Skeletal muscle satellite cell (primary cell): ENCODE results near the gene DMD.

Experiments used
- H3K27me3 ChIP-seq: 2 replicates; pipeline ENCODE4 v1.7.0; 2013; ENCODE audit warnings: low read length; ENCODE audit not compliant: control insufficient read depth, insufficient read depth
- H3K36me3 ChIP-seq: 2 replicates; pipeline ENCODE4 v1.7.0; 2013; ENCODE audit warnings: mild to moderate bottlenecking, control low read depth, low read length; ENCODE audit not compliant: insufficient read depth
- H3K4me1 ChIP-seq: 2 replicates; pipeline ENCODE4 v1.7.0; 2013; ENCODE audit warnings: low read length; ENCODE audit not compliant: control insufficient read depth, insufficient read depth
- H3K4me2 ChIP-seq: 2 replicates; pipeline ENCODE4 v1.7.0; 2013; ENCODE audit warnings: mild to moderate bottlenecking, low read length
- H3K4me3 ChIP-seq: 2 replicates; pipeline ENCODE4 v1.7.0; 2013; ENCODE audit warnings: low read length
- H3K9ac ChIP-seq: 2 replicates; pipeline ENCODE4 v1.7.0; 2013; ENCODE audit warnings: mild to moderate bottlenecking, low read depth, low read length, moderate library complexity
- H3K9me3 ChIP-seq: replicated peaks from 2 replicates; pipeline ENCODE4 v1.7.0; 2013; ENCODE audit warnings: mild to moderate bottlenecking, control low read depth, low read length

DMD gene

DNA sequence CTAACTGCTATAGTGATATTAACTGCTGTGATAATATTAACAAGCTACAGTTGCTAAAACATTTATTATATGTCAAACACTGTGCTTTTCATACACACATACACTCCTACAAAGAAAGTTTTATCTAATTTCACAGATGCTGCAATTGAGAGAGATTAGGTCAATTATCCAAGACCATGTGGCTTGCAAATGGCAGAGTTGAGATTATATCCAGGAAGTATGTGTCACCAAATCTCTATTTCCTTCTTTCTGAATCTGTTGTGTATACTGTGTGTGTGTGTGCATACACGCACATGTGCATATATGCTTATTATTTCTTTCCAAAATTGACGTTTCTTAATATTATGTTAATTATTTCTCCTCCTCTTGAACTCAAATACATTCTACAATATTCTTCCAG, 1363.6 kb downstream of the DMD start:
- H3K4me2 ChIP-seq = no peak overlapping the region
- no peak overlapping the region for H3K9ac ChIP-seq
- H3K9me3 ChIP-seq = no peaks in the 10 kb centered on the region
- H3K27me3 ChIP-seq = no peaks in the 10 kb centered on the region
- H3K36me3 ChIP-seq = no peaks in the 10 kb centered on the region
- no peaks in the 10 kb centered on the region for H3K4me1 ChIP-seq
- H3K4me3 ChIP-seq = no peak overlapping the region

DNA sequence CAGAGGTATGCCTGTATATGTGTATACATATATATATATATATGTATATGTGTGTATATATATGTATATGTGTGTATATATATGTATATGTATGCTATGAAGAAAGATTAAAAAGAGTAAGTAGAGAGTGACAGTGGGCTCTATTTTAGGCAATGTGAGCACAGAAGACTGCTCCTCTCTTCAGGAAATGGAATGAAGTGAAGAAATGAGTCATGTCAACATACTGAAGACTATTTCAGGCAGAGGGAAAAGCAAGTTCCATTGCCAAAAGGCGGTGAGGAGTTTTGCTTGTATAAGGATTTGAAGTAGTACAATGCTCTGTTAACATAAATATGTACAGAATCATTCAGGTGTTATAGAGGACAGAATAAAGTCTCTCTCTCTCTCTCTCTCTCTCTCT, 1366.3 kb downstream of the DMD start:
- Histone ChIP-seq H3K4me3 (no peak overlapping the region), H3K9ac (no peak overlapping the region), H3K27me3 (no peaks in the 10 kb centered on the region), H3K4me2 (no peak overlapping the region), H3K4me1 (no peaks in the 10 kb centered on the region), H3K36me3 (no peaks in the 10 kb centered on the region), H3K9me3 (no peaks in the 10 kb centered on the region)

DNA sequence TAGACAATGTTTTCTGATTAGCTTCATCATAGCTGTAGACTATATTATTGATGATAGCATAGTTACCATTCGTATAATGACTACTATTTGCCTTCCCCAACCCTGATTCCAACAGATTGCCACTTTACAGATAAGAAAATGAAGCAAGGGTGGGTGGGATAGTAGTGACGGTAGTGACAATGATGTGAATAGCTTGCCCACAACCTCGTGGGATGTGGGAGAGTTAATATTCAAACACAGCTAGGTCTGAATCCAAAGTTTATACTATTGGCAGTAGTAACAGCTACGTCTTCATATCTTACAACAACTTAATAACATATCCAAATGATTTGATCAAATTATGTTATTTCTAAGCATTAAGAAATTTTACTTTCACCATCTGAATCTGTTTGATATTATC, 1372.7 kb downstream of the DMD start:
- Histone ChIP-seq H3K9me3 (no peaks in the 10 kb centered on the region), H3K4me3 (no peak overlapping the region), H3K4me1 (no peaks in the 10 kb centered on the region), H3K27me3 (no peaks in the 10 kb centered on the region), H3K36me3 (no peaks in the 10 kb centered on the region), H3K9ac (no peak overlapping the region), H3K4me2 (no peak overlapping the region)

DNA sequence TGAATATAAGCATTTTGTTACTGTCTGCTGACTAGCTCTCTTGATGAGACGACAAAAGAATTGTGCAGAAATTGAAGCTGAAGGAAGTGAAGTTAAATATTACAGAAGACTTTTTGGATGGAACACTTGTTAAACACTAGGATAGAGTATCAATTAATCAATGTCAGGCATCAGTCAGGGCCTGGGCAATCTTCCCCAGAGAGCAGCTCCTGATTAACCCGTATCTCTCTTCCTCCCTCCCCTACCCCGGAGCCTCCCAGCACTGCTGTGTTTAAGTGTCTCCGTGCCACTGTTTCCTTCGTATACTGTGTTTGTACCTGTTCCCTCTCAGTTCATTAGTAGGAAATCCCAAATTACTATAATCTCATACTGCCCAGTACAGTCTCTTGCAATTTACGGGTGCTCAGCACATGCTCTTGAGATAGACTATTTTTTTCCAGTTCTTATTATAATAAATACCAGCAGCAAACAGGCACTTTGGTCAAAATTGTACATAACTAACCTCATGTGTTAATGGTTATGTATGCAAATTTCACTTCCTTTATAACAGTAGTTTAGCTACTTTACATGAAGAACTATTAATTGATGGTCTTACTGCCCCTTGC, 1373.8 kb downstream of the DMD start:
- H3K27me3 ChIP-seq = no peaks in the 10 kb centered on the region
- no peak overlapping the region for H3K4me2 ChIP-seq
- no peaks in the 10 kb centered on the region for H3K9me3 ChIP-seq
- no peak overlapping the region for H3K4me3 ChIP-seq
- no peaks in the 10 kb centered on the region for H3K36me3 ChIP-seq
- H3K4me1 ChIP-seq = peaks cover under 1% of the 10 kb centered on the region
- H3K9ac ChIP-seq = no peak overlapping the region

DNA sequence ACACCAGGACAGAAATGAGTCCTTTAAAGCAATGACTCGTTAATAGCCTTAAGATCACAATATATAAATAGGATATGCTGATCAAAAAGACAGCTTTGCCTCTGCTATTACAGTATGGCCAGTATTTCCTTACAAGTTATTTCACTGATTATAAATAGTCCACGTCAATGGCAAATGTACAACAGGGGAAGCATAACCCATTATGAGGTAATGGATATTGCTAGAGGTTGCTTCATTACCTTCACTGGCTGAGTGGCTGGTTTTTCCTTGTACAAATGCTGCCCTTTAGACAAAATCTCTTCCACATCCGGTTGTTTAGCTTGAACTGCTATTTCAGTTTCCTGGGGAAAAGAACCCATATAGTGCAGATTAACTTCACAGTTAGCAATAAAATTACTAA, 1374.9 kb downstream of the DMD start:
- H3K9me3 ChIP-seq = no peaks in the 10 kb centered on the region
- no peak overlapping the region for H3K9ac ChIP-seq
- no peak overlapping the region for H3K4me2 ChIP-seq
- no peak overlapping the region for H3K4me3 ChIP-seq
- H3K4me1 ChIP-seq = peaks cover 4% of the 10 kb centered on the region
- H3K36me3 ChIP-seq = no peaks in the 10 kb centered on the region
- H3K27me3 ChIP-seq = no peaks in the 10 kb centered on the region

DNA sequence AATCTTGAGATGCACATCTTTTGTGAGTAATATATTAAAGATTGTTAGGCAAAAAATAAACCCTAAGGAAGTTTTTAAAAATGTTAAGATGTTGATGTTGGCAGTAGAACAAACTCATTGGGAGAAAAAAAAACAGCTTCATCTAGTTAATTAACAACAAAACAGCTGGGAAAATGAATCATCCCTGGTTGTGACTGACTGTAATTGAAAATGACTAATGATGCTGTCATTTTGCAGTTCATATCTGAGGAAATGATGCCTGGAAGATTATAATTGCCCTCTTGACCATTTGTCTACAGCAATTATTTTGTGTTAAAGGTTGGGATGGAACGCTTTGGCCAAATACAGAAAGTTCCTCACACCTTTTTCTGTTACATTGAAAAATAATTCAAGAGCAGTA, 1379.1 kb downstream of the DMD start:
- Histone ChIP-seq H3K4me3 (no peak overlapping the region), H3K9me3 (no peaks in the 10 kb centered on the region), H3K9ac (no peak overlapping the region), H3K27me3 (no peaks in the 10 kb centered on the region), H3K36me3 (no peaks in the 10 kb centered on the region), H3K4me2 (no peak overlapping the region), H3K4me1 (peaks cover 4% of the 10 kb centered on the region)

DNA sequence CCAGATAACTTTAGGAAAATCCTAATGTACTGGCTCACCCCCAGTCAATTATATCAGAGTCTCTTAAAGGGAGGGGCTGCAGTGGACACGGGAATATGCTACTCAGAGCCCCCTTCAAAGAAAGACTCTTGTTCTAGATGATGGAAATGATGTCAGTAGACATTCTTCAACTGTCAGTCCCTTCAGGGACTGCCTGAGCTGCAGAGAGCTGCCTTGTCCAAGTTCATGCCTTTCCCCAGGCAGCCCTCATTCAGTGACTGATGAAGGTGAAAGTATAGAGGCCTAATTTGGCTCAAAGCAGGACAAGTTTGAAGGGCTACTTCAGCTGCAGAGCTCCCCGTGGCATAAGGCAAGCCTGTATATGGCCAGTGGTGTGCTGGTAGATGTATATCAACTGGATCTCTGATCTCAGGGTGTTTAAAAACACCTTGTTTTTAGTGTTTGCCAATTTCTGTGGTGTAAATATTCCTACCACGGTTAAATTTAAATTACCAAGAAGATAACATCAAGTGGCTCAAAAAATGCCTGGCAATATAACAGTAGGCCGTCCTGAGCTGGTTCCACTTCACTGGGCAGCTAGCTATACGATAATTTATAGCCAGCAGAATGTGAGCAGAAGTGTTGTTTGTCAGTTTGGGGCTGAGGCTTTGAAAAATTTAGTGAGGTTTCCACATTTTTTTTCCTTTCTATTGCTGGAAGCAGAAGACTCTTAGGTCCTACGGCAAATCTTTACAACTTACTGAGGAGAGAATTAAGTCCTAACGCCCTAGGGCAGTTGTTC, 1390.7 kb downstream of the DMD start:
- Histone ChIP-seq H3K27me3 (no peaks in the 10 kb centered on the region), H3K4me3 (no peak overlapping the region), H3K36me3 (no peaks in the 10 kb centered on the region), H3K9me3 (no peaks in the 10 kb centered on the region), H3K4me1 (no peaks in the 10 kb centered on the region), H3K4me2 (no peak overlapping the region), H3K9ac (no peak overlapping the region)

DNA sequence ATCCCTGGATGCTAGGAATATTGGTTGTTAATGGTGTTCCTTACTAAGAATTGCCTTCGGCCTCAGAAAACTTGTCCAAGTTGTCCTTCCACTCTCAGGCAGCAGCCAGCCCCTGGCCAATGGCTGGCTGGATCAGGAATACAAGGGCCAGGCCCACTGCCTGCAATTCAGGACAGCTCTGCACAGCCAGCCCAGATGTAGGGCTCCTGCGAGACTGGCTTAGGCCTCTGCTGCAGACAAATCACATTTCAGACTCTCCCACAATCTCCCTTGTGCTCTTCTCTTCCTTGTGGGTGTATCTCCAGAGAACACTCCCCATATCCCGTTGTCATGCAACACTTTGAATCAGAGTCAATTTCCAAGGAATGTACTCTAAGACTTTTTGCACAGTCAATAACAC, 1391.9 kb downstream of the DMD start:
- H3K36me3 ChIP-seq = no peaks in the 10 kb centered on the region
- no peak overlapping the region for H3K4me3 ChIP-seq
- H3K4me1 ChIP-seq = no peaks in the 10 kb centered on the region
- no peak overlapping the region for H3K4me2 ChIP-seq
- no peaks in the 10 kb centered on the region for H3K27me3 ChIP-seq
- no peaks in the 10 kb centered on the region for H3K9me3 ChIP-seq
- H3K9ac ChIP-seq = no peak overlapping the region

DNA sequence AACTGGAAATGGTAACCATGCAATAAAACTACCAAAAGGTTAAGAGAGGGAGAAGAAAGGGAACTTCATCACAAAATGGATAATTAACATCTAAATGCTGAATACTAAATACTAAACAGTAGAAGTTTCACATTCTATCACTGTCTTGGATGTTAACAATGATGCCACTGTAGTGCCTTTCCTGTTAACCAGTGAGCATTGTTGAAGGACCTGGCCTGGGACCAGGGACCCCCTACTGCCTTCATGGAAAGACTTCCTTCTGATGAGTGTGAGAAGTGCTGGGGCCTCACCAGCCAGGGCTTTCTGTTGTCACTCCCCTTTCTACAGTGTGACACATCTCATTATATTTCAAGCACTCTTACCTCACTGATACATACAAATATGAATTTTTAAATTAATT, 1400.2 kb downstream of the DMD start:
- Histone ChIP-seq H3K9me3 (no peaks in the 10 kb centered on the region), H3K4me3 (no peak overlapping the region), H3K36me3 (no peaks in the 10 kb centered on the region), H3K4me1 (no peaks in the 10 kb centered on the region), H3K9ac (no peak overlapping the region), H3K27me3 (no peaks in the 10 kb centered on the region), H3K4me2 (no peak overlapping the region)

DNA sequence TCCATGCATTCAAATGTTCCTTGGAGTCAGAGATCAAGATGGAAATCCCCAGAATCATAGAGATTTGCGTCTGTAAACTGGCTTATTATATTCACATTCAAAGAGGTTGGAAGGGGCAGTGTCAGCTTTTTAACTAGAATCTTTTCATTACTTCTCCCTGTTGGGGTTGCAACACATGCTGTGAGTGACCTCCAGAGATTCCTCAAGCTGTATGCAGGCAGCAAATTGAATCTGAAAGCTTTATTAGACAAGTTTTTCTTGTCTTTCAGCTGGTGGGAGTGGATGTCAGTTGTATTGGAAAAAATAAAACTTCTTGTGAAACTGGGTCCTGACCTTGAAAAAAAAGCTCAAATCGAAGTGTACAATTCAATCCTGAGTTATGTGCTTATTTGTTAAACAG, 1403.0 kb downstream of the DMD start:
- Histone ChIP-seq H3K9me3 (no peaks in the 10 kb centered on the region), H3K4me1 (no peaks in the 10 kb centered on the region), H3K9ac (no peak overlapping the region), H3K4me3 (no peak overlapping the region), H3K4me2 (no peak overlapping the region), H3K36me3 (no peaks in the 10 kb centered on the region), H3K27me3 (no peaks in the 10 kb centered on the region)

DNA sequence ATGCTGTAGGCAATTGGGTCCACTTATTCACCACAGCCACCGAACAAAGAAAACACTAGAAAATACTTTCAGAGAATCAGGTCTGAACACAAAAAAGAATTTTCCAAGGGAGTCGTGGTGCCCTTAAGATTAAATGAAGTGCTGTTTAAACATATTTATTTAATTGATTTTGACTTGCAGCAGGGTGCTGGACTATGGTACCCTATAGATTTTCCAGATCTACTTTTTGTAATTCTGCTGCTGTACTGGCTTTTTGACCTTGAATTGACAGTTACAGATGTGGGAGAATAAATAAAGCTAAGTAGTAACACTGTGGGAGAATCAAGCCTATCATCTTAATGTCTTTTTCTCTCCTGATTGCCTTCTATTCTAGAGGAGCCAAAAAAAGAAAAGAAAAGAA, 1404.2 kb downstream of the DMD start:
- Histone ChIP-seq H3K9ac (no peak overlapping the region), H3K4me1 (no peaks in the 10 kb centered on the region), H3K4me2 (no peak overlapping the region), H3K36me3 (no peaks in the 10 kb centered on the region), H3K27me3 (no peaks in the 10 kb centered on the region), H3K4me3 (no peak overlapping the region), H3K9me3 (no peaks in the 10 kb centered on the region)

DNA sequence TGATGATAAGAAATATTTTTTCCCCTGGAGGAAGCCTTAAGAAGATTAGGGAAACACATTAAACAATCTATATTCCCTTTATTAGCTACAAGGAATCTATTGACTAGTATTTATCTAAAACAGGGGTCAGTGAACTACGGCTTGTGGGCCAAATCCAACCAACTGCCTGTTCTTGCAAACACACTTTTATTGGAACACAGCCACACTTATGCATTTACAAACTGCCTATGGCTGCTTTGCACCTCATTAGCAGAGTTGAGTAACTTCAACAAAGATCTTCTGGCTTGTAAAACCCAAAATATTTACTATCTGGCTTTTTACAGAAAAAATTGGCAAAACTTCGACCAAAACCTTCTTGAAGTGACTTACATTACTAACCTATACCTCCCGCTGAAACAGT, 1405.6 kb downstream of the DMD start:
- Histone ChIP-seq H3K4me1 (no peaks in the 10 kb centered on the region), H3K9me3 (no peaks in the 10 kb centered on the region), H3K4me3 (no peak overlapping the region), H3K36me3 (no peaks in the 10 kb centered on the region), H3K4me2 (no peak overlapping the region), H3K9ac (no peak overlapping the region), H3K27me3 (no peaks in the 10 kb centered on the region)
